MM.1S (cell line): Measurements from ENCODE around the gene SLC25A31.

Source experiments
- DNase-seq: peaks from one replicate; pipeline ENCODE4 v3.0.0-alpha.2; 2015
- H2AFZ ChIP-seq: fragments of 300-600 bp; sonication (generic); 2 replicates; pipeline ENCODE4 v1.6.0; 2016; ENCODE audit warnings: antibody characterized with exemption, low read length
- H3F3A ChIP-seq: fragments of 300-600 bp; sonication (generic); 2 replicates; pipeline ENCODE4 v1.6.1; 2016; ENCODE audit warnings: mild to moderate bottlenecking, antibody characterized with exemption, low read length, moderate library complexity, mixed read lengths; ENCODE audit not compliant: insufficient read depth
- H3K27ac ChIP-seq: fragments of 300-600 bp; sonication (generic); 2 replicates; pipeline ENCODE4 v1.5.1; 2016; ENCODE audit warnings: mild to moderate bottlenecking, low read length
- H3K27me3 ChIP-seq: fragments of 300-600 bp; sonication (generic); replicated peaks from 2 replicates; pipeline ENCODE4 v1.6.0; 2016; ENCODE audit warnings: low read length; ENCODE audit not compliant: insufficient read depth
- H3K36me3 ChIP-seq: fragments of 300-600 bp; sonication (generic); replicated peaks from 2 replicates; pipeline ENCODE4 v1.6.1; 2016; ENCODE audit warnings: mild to moderate bottlenecking, low read length, mixed read lengths; ENCODE audit not compliant: insufficient read depth
- H3K4me1 ChIP-seq: fragments of 300-600 bp; sonication (generic); 2 replicates; pipeline ENCODE4 v1.6.1; 2016; ENCODE audit warnings: low read length, mixed read lengths
- H3K4me2 ChIP-seq: fragments of 300-600 bp; sonication (generic); 2 replicates; pipeline ENCODE4 v1.6.0; 2016; ENCODE audit warnings: low read depth, low read length
- H3K4me3 ChIP-seq: fragments of 300-600 bp; sonication (generic); 2 replicates; pipeline ENCODE4 v1.5.1; 2016; ENCODE audit warnings: low read length, mixed read lengths
- H3K79me2 ChIP-seq: fragments of 300-600 bp; sonication (generic); 2 replicates; pipeline ENCODE4 v1.6.1; 2016; ENCODE audit warnings: mixed run types, low read length, mixed read lengths
- H3K9ac ChIP-seq: fragments of 300-600 bp; sonication (generic); 2 replicates; pipeline ENCODE4 v1.6.1; 2016; ENCODE audit warnings: low read length, mixed read lengths
- H3K9me2 ChIP-seq: fragments of 300-600 bp; sonication (generic); replicated peaks from 2 replicates; pipeline ENCODE4 v1.6.1; 2016; ENCODE audit warnings: mild to moderate bottlenecking, low read length, mixed read lengths; ENCODE audit not compliant: insufficient read depth
- H3K9me3 ChIP-seq: fragments of 300-600 bp; sonication (generic); replicated peaks from 2 replicates; pipeline ENCODE4 v1.6.1; 2016; ENCODE audit warnings: mild to moderate bottlenecking, low read length, mixed read lengths; ENCODE audit not compliant: insufficient read depth
- H4K20me1 ChIP-seq: fragments of 300-600 bp; sonication (generic); 2 replicates; pipeline ENCODE4 v1.6.1; 2016; ENCODE audit warnings: mild to moderate bottlenecking, low read length, moderate library complexity, mixed read lengths; ENCODE audit not compliant: insufficient read depth
- CTCF ChIP-seq: fragments of 300-600 bp; sonication (generic); IDR thresholded peaks from 2 replicates; pipeline ENCODE4 v1.5.1; 2016; ENCODE audit warnings: antibody characterized with exemption, low read length, mixed read lengths
- EZH2 ChIP-seq: fragments of 300-600 bp; sonication (generic); optimal IDR thresholded peaks from 2 replicates; pipeline ENCODE3; 2017; ENCODE audit warnings: low read depth, mild to moderate bottlenecking, antibody characterized with exemption, low read length, mixed read lengths
- EZH2phosphoT487 ChIP-seq: fragments of 300-600 bp; sonication (generic); IDR thresholded peaks from 2 replicates; pipeline ENCODE4 v1.6.1; 2018; ENCODE audit warnings: antibody characterized with exemption, low read length

SLC25A31 gene

GRCh38 chr4:127734976-127735375 is 4.8 kb downstream of the SLC25A31 start:
- Histone ChIP-seq H3K9me2 (no peaks in the 10 kb centered on the region), H3K36me3 (no peaks in the 10 kb centered on the region), H3K4me1 (no peaks in the 10 kb centered on the region), H3F3A (no peaks in the 10 kb centered on the region), H4K20me1 (no peaks in the 10 kb centered on the region), H3K27ac (no peak overlapping the region), H3K79me2 (no peaks in the 10 kb centered on the region), H3K4me3 (no peak overlapping the region), H3K9me3 (no peaks in the 10 kb centered on the region), H3K27me3 (no peaks in the 10 kb centered on the region), H3K4me2 (no peak overlapping the region), H2AFZ (no peak overlapping the region), H3K9ac (no peak overlapping the region)
- DNase-seq: no peak
- TF ChIP-seq EZH2 (no peak), CTCF (no peak), EZH2phosphoT487 (no peak)

- H3K27me3 ChIP-seq: no peaks in the 10 kb centered on the region
- H3K27ac ChIP-seq: no peak overlapping the region
Measured at GRCh38 chr4:127737295-127737694, 7.1 kb downstream of the SLC25A31 start.

GRCh38 chr4:127741247-127741646 is 11.0 kb downstream of the SLC25A31 start:
- no peaks in the 10 kb centered on the region for H3K9me3 ChIP-seq
- no peaks in the 10 kb centered on the region for H3K4me1 ChIP-seq
- no peak for DNase-seq
- no peaks in the 10 kb centered on the region for H3F3A ChIP-seq
- no peak overlapping the region for H3K9ac ChIP-seq
- no peaks in the 10 kb centered on the region for H4K20me1 ChIP-seq
- TF ChIP-seq EZH2 (no peak), EZH2phosphoT487 (no peak), CTCF (no peak)
- no peaks in the 10 kb centered on the region for H3K9me2 ChIP-seq
- H2AFZ ChIP-seq: no peak overlapping the region
- no peak overlapping the region for H3K27ac ChIP-seq
- no peaks in the 10 kb centered on the region for H3K36me3 ChIP-seq
- no peaks in the 10 kb centered on the region for H3K27me3 ChIP-seq
- H3K79me2 ChIP-seq: no peaks in the 10 kb centered on the region
- H3K4me2 ChIP-seq: no peak overlapping the region
- H3K4me3 ChIP-seq: no peak overlapping the region

More at GRCh38 chr4:127737295-127737694, 7.1 kb downstream of the SLC25A31 start:
- H3K4me3 ChIP-seq: no peak overlapping the region
- no peaks in the 10 kb centered on the region for H3K36me3 ChIP-seq
- DNase-seq: no peak
- H3F3A ChIP-seq: no peaks in the 10 kb centered on the region
- no peak overlapping the region for H2AFZ ChIP-seq
- no peaks in the 10 kb centered on the region for H3K79me2 ChIP-seq
- H3K4me1 ChIP-seq: no peaks in the 10 kb centered on the region
- no peak overlapping the region for H3K9ac ChIP-seq
- no peak for TF ChIP-seq EZH2phosphoT487
- TF ChIP-seq CTCF: no peak
- no peak for TF ChIP-seq EZH2
- H3K9me2 ChIP-seq: no peaks in the 10 kb centered on the region
- no peaks in the 10 kb centered on the region for H4K20me1 ChIP-seq
- H3K9me3 ChIP-seq: no peaks in the 10 kb centered on the region
- no peak overlapping the region for H3K4me2 ChIP-seq
